Fibroblast of pulmonary artery (primary cell): ENCODE measurements around the gene CYS1.

Experiments
- DNase-seq: peaks from one replicate; pipeline ENCODE4 v3.0.0-alpha.2; 2010; ENCODE audit warnings: low read depth
- H3K4me3 ChIP-seq: replicated peaks from 2 replicates; pipeline ENCODE4 v1.5.1; 2011; ENCODE audit warnings: low read depth, mild to moderate bottlenecking, control low read depth, low read length, moderate library complexity
- TF ChIP-seq, protein P1 (sequence below): IDR thresholded peaks from 2 replicates; pipeline ENCODE4 v1.5.1; 2011; ENCODE audit warnings: mild to moderate bottlenecking, control low read depth, low read length, inconsistent platforms; ENCODE audit errors: missing control alignments

CYS1 gene

DNA sequence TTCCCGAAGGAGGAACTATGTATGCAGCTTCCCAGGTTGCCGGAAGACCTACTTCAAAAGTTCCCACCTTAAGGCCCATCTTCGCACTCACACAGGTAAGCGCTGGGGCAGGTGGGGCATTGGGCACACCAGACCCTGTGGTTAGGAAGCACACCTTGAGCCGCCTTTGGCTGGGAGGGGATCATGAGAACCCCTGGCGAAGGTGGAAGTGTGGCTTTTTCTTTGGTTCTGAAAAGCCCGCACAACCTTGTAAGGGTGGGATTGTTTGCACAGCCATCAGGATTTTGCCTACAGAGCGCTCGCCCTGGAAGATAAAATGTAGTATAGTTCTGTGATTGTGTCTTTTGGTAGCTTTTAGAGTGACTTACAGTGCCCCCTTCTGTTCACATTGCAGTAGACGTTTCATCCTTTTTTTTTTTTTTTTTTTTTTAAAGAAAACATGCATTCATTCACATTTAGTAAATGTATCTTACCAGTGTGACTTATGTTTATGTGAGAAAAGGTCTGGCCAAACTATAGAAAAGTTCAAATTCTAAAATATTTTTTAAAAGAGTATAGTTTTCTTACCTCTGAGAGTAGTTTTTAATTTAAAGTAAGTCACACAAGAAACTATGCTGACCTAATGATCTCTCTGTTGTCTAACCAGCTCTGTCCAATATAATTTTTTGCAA is 31.6 kb downstream of the CYS1 start:
- DNase-seq: peak; percentile 80
- TF ChIP-seq, protein P1, sequence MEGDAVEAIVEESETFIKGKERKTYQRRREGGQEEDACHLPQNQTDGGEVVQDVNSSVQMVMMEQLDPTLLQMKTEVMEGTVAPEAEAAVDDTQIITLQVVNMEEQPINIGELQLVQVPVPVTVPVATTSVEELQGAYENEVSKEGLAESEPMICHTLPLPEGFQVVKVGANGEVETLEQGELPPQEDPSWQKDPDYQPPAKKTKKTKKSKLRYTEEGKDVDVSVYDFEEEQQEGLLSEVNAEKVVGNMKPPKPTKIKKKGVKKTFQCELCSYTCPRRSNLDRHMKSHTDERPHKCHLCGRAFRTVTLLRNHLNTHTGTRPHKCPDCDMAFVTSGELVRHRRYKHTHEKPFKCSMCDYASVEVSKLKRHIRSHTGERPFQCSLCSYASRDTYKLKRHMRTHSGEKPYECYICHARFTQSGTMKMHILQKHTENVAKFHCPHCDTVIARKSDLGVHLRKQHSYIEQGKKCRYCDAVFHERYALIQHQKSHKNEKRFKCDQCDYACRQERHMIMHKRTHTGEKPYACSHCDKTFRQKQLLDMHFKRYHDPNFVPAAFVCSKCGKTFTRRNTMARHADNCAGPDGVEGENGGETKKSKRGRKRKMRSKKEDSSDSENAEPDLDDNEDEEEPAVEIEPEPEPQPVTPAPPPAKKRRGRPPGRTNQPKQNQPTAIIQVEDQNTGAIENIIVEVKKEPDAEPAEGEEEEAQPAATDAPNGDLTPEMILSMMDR: peak; percentile 64
- no peak overlapping the region for H3K4me3 ChIP-seq

DNA sequence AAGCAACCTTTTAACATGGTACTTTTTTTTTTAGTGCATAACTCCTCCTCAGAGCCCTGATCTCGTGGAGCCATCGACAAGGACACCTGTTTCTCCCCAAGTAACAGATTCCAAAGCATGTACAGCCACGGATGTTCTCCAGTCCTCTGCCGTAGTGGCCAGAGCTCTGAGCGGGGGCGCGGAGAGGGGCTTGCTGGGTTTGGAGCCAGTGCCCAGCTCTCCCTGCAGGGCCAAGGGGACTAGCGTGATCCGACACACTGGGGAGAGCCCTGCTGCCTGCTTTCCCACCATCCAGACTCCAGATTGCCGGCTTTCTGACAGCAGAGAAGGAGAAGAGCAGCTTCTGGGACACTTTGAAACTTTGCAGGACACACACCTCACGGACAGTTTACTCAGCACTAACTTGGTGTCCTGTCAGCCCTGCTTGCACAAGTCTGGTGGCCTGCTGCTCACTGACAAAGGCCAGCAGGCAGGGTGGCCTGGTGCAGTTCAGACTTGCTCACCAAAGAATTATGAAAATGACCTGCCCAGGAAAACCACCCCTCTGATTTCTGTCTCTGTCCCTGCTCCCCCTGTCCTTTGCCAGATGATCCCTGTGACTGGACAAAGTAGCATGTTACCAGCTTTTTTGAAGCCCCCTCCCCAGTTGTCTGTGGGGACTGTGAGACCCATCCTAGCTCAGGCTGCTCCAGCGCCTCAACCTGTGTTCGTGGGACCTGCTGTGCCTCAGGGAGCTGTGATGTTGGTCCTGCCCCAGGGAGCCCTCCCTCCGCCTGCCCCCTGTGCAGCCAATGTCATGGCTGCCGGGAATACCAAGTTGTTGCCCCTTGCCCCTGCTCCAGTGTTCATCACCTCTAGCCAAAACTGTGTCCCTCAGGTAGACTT is 32.4 kb downstream of the CYS1 start:
- TF ChIP-seq, protein P1: no peak
- no peak overlapping the region for H3K4me3 ChIP-seq
- DNase-seq: no peak

DNA sequence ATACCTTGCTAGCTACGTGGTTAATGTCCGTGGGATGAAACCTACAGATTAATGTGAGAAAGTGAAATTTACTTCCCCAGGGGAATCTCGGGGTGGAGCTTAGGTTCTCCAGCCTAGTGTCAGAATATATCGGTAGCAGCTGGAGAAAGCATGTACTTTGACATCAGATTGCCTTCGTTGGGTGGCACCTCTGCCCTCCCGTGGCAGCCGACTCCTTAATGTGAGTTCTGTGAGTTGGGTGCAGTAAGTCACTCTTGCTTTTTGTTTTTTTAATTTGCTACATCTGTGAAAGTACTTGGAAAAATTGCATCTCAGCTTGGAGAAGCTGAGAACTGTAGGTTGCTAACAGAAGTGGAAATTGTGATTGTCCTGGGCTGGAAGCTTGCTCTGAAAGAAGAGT is 33.3 kb downstream of the CYS1 start:
- DNase-seq: no peak
- H3K4me3 ChIP-seq: no peak overlapping the region
- TF ChIP-seq, protein P1: no peak

DNA sequence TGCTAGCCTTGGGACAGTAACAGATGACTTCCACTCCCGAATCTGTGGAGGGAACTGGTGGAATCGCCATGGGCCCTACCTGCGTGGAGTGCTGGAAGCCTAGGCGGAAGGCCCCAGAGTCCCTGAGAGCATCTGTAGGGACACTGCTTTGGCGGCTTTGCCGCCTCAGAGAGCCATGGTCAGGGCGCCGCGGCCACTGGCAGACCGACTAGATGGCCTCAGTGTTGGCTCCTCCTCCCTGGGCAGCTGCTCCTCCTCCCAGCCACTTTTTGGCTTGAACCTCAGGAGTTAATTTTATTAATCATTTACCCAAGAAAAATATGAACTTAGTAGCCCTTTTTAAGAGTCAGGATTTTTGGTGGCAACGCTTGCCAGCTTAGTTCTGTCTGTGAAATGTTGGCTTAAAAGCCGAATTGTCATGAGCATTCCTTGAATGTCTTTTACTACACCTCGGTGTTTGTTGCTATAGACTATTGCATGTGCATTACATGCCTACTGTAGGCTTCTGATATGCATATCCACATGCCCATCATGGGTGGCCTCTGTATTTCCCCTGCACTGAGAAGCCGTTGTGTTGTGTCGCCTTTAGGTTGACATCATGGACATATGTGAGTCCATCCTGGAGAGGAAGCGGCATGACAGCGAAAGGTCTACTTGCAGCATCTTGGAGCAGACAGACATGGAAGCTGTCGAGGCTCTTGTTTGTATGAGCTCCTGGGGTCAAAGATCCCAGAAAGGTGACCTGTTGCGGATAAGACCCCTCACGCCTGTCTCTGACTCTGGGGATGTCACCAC is 34.5 kb downstream of the CYS1 start:
- TF ChIP-seq, protein P1: no peak
- no peak overlapping the region for H3K4me3 ChIP-seq
- no peak for DNase-seq

DNA sequence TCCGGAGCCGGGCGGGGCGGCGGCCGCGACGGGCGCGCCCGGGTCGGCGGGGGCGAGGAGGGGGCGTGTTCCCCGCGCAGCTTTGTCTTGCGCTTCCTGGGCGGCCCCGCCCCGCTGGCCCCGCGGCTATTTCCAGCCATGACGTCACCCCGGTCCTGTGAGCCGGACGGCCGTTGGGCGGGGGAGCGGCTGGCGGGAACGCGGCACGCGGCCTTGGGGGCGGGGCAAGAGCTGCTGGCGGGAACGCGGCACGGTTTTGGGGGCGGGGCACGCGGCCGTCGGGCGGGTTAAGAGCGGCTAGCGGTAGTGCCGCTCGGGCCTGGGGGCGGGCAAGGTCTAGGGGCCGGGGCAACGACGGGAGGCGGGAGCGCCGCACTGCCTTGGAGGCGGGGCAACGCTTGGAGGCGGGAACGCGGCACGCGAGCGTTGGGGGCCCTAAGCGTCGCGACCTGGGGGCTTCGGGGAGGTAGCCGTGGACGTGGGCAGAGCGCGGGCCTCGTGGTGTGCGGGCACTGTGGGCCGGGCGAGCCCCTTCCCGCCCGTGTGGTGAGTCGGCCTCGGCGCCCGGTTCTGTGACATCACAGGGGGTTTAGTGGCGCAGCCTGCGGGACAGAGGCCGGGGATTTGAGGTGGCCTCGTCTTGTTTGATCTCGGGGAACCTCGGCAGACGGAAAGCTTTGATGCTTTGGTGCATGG is 36.2 kb downstream of the CYS1 start:
- peak overlapping the region; percentile 56 for H3K4me3 ChIP-seq
- TF ChIP-seq, protein P1: no peak
- peak; percentile 94 for DNase-seq

DNA sequence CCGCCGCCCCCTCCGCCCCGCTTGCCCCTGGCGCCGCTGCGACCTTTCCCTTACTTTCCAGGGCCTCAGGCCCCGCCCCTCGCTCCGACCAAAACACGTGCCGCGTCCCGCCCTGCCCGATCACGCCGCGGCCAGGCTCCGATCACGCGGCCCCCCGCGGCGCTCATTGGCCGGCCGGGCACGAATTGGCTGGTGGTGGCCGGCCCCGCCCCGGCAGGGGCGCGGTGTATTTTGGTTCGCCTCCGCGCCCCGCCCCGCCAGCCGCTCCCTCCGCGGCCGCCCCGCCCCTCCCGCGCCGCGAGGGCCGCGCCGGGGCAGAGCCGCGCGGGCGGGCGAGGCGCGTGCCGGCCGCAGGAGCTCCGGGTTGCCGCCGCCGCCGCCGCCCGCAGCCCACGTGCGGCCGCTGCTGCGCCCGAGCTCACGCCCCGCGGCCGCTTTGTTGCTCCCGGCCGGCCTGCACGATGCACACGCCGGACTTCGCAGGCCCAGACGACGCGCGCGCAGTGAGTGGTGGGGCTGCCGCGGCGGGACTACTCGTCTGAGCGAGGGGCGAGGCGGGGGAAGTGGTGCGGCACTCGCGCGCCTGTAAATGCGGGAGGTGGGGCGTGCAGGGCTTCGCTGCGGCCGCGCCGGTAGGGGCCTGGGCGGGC is 36.8 kb downstream of the CYS1 start, which contains the start of gene KLF11:
TSS of gene KLF11 (plus strand) at position 295 of the 650 bp plus-strand sequence. CDS start at position 462, 167 bp downstream.
- H3K4me3 ChIP-seq: peak within 1 kb of the TSS; percentile 56
- TF ChIP-seq, protein P1: no peak

More for the DNA sequence above, 36.8 kb downstream of the CYS1 start, which contains the start of gene KLF11:
- DNase-seq: peak; percentile 93
